Measurements from ENCODE around the gene ST6GALNAC6. TPM values are rescaled to one million over a fixed set of nuclear protein-coding genes. Genes with fewer than 3 reads are reported as not detected.

ST6GALNAC6 gene
- 100 to 1,000 TPM; 141 to 146 TPM for total RNA-seq

- ChIA-PET CTCF (interaction anchor here (2.8 kb wide), 1 partner anchor 22 kb away, joined by 7 read pairs; no protein-coding TSS in a partner anchor), POLR2A (interaction anchor here (0.7 to 2.1 kb wide), 8 partner anchors 11 to 192 kb away, joined by 3 to 7 read pairs (median 3); partner anchors contain the start of gene TOR2A)
- peaks cover 48% of the 10 kb centered on the region for H3K4me1 Mint-ChIP-seq
- H3K27me3 Mint-ChIP-seq: no peaks in the 10 kb centered on the region
- peaks cover 5% of the 10 kb centered on the region for H3K9me3 Mint-ChIP-seq
- peak within 1 kb of the TSS; percentile 84 for H3K4me3 Mint-ChIP-seq
- peaks cover 61% of the 10 kb centered on the region for H3K36me3 Mint-ChIP-seq (ENCODE audit: low read depth)
- peak within 1 kb of the TSS; percentile 75 for H3K27ac Mint-ChIP-seq
- DNase-seq: peak; percentile 77
Measured at GRCh38 chr9:127899128-127899943, at the start of gene ST6GALNAC6. Gene ST6GALNAC6, minus strand, starts transcription at chr9:127899603. Its CDS starts 1,622 bp downstream, at chr9:127897981.

- no peaks in the 10 kb centered on the region for H3K27me3 Mint-ChIP-seq
- H3K4me1 Mint-ChIP-seq: peaks cover 38% of the 10 kb centered on the region
- ChIA-PET POLR2A (no interaction called here), CTCF (interaction anchor here (0.9 to 1.3 kb wide), 3 partner anchors 29 to 88 kb away, joined by 3 to 6 read pairs (median 4); no protein-coding TSS in a partner anchor)
- peak overlapping the region; percentile 16 for H3K27ac Mint-ChIP-seq
- no peak for DNase-seq
- no peaks in the 10 kb centered on the region for H3K9me3 Mint-ChIP-seq
- peaks cover 48% of the 10 kb centered on the region for H3K36me3 Mint-ChIP-seq (ENCODE audit: low read depth)
- H3K4me3 Mint-ChIP-seq: no peak overlapping the region
Measured at GRCh38 chr9:127947841-127948710, 48.7 kb upstream of the ST6GALNAC6 start.

GRCh38 chr9:127946728-127947127 lies 47.3 kb upstream of the ST6GALNAC6 start:
- DNase-seq: no peak
- Mint-ChIP-seq H3K27me3 (no peaks in the 10 kb centered on the region), H3K9me3 (no peaks in the 10 kb centered on the region), H3K4me3 (no peak overlapping the region), H3K27ac (no peak overlapping the region), H3K36me3 (ENCODE audit: low read depth) (peaks cover 61% of the 10 kb centered on the region), H3K4me1 (peaks cover 36% of the 10 kb centered on the region)
- ChIA-PET CTCF (interaction anchor here (1.6 to 6.8 kb wide), 2 partner anchors 9 to 90 kb away, joined by 7 to 157 read pairs; no protein-coding TSS in a partner anchor), POLR2A (no interaction called here)

GRCh38 chr9:127945942-127946341 lies 46.5 kb upstream of the ST6GALNAC6 start:
- POLR2A ChIA-PET: no interaction called here
- H3K27ac Mint-ChIP-seq: no peak overlapping the region
- H3K36me3 Mint-ChIP-seq (ENCODE audit: low read depth): peaks cover 62% of the 10 kb centered on the region
- peaks cover 33% of the 10 kb centered on the region for H3K4me1 Mint-ChIP-seq
- H3K27me3 Mint-ChIP-seq: no peaks in the 10 kb centered on the region
- H3K4me3 Mint-ChIP-seq: no peak overlapping the region
- no peaks in the 10 kb centered on the region for H3K9me3 Mint-ChIP-seq
- CTCF ChIA-PET: interaction anchor here (1.6 to 6.8 kb wide), 2 partner anchors 10 to 91 kb away, joined by 7 to 157 read pairs; no protein-coding TSS in a partner anchor
- DNase-seq: no peak

- Mint-ChIP-seq H3K4me3 (no peak overlapping the region), H3K36me3 (ENCODE audit: low read depth) (peaks cover 64% of the 10 kb centered on the region), H3K27me3 (no peaks in the 10 kb centered on the region), H3K27ac (no peak overlapping the region), H3K9me3 (no peaks in the 10 kb centered on the region), H3K4me1 (peaks cover 30% of the 10 kb centered on the region)
- POLR2A ChIA-PET: interaction anchor here (2.5 kb wide), 1 partner anchor 10 kb away, joined by 9 read pairs; no protein-coding TSS in a partner anchor
- CTCF ChIA-PET: interaction anchor here (1.6 to 6.8 kb wide), 3 partner anchors 10 to 91 kb away, joined by 7 to 157 read pairs (median 56); no protein-coding TSS in a partner anchor
- DNase-seq: no peak
Measured at GRCh38 chr9:127945338-127945737, 45.9 kb upstream of the ST6GALNAC6 start.

GRCh38 chr9:127944586-127945218 lies 45.3 kb upstream of the ST6GALNAC6 start:
- Mint-ChIP-seq H3K4me1 (peaks cover 23% of the 10 kb centered on the region), H3K36me3 (ENCODE audit: low read depth) (peaks cover 67% of the 10 kb centered on the region), H3K27ac (no peak overlapping the region), H3K4me3 (no peak overlapping the region), H3K9me3 (no peaks in the 10 kb centered on the region), H3K27me3 (no peaks in the 10 kb centered on the region)
- DNase-seq: no peak
- ChIA-PET POLR2A (interaction anchor here (1.2 to 2.5 kb wide), 4 partner anchors 10 to 123 kb away, joined by 4 to 9 read pairs (median 6); partner anchors contain the start of genes EEIG1, NAIF1 and SLC25A25), CTCF (interaction anchor here (0.6 to 6.8 kb wide), 10 partner anchors 12 to 139 kb away, joined by 3 to 157 read pairs (median 18); partner anchors contain the start of gene PIP5KL1)

- POLR2A ChIA-PET: interaction anchor here (0.7 to 2.5 kb wide), 9 partner anchors 11 to 174 kb away, joined by 3 to 13 read pairs (median 4); partner anchors contain the start of genes EEIG1, NAIF1 and SLC25A25
- CTCF ChIA-PET: interaction anchor here (0.7 to 6.8 kb wide), 28 partner anchors 8 to 199 kb away, joined by 3 to 157 read pairs (median 5); partner anchors contain the start of genes NAIF1, PIP5KL1 and SLC25A25
- Mint-ChIP-seq H3K9me3 (no peaks in the 10 kb centered on the region), H3K36me3 (ENCODE audit: low read depth) (peaks cover 67% of the 10 kb centered on the region), H3K27me3 (no peaks in the 10 kb centered on the region), H3K27ac (peak overlapping the region; percentile 59), H3K4me1 (peaks cover 19% of the 10 kb centered on the region), H3K4me3 (no peak overlapping the region)
- peak; percentile 80 for DNase-seq
Measured at GRCh38 chr9:127943731-127944144, 44.3 kb upstream of the ST6GALNAC6 start.

- no peak for DNase-seq
- CTCF ChIA-PET: interaction anchor here (0.6 to 6.8 kb wide), 37 partner anchors 9 to 200 kb away, joined by 3 to 157 read pairs (median 4); partner anchors contain the start of genes NAIF1, PIP5KL1 and SLC25A25
- Mint-ChIP-seq H3K4me1 (peaks cover 19% of the 10 kb centered on the region), H3K36me3 (ENCODE audit: low read depth) (peaks cover 65% of the 10 kb centered on the region), H3K9me3 (no peaks in the 10 kb centered on the region), H3K4me3 (no peak overlapping the region), H3K27ac (no peak overlapping the region), H3K27me3 (no peaks in the 10 kb centered on the region)
- POLR2A ChIA-PET: interaction anchor here (0.7 to 2.5 kb wide), 8 partner anchors 12 to 175 kb away, joined by 3 to 13 read pairs (median 6); partner anchors contain the start of genes EEIG1, NAIF1 and SLC25A25
Measured at GRCh38 chr9:127943011-127943662, 43.7 kb upstream of the ST6GALNAC6 start.

- peaks cover 23% of the 10 kb centered on the region for H3K4me1 Mint-ChIP-seq
- peak; percentile 54 for DNase-seq
- H3K4me3 Mint-ChIP-seq: no peak overlapping the region
- H3K27me3 Mint-ChIP-seq: no peaks in the 10 kb centered on the region
- CTCF ChIA-PET: interaction anchor here (0.5 to 6.8 kb wide), 32 partner anchors 7 to 486 kb away, joined by 3 to 157 read pairs (median 4); partner anchors contain the start of genes NAIF1, PIP5KL1 and SLC25A25
- H3K9me3 Mint-ChIP-seq: no peaks in the 10 kb centered on the region
- H3K27ac Mint-ChIP-seq: no peak overlapping the region
- H3K36me3 Mint-ChIP-seq (ENCODE audit: low read depth): peaks cover 62% of the 10 kb centered on the region
- POLR2A ChIA-PET: interaction anchor here (2.1 to 2.3 kb wide), 2 partner anchors 14 to 92 kb away, joined by 7 to 13 read pairs; no protein-coding TSS in a partner anchor
Measured at GRCh38 chr9:127942216-127943010, 43.0 kb upstream of the ST6GALNAC6 start.

GRCh38 chr9:127941961-127942215 lies 42.5 kb upstream of the ST6GALNAC6 start:
- Mint-ChIP-seq H3K4me1 (peaks cover 24% of the 10 kb centered on the region), H3K4me3 (no peak overlapping the region), H3K36me3 (ENCODE audit: low read depth) (peaks cover 61% of the 10 kb centered on the region), H3K27me3 (no peaks in the 10 kb centered on the region), H3K9me3 (no peaks in the 10 kb centered on the region), H3K27ac (no peak overlapping the region)
- CTCF ChIA-PET: interaction anchor here (0.8 to 6.8 kb wide), 14 partner anchors 8 to 248 kb away, joined by 3 to 157 read pairs (median 8); partner anchors contain the start of genes NAIF1 and SLC25A25
- POLR2A ChIA-PET: interaction anchor here (1.5 kb wide), 1 partner anchor 9 kb away, joined by 3 read pairs; no protein-coding TSS in a partner anchor
- no peak for DNase-seq

Data from activated CD4-positive, alpha-beta memory T cell treated with anti-CD3 and anti-CD28 coated beads, Interleukin-2, amount 10 ng/mL, durations not matched to agents 7 days and 5 days (primary cell).